ENCODE data around the gene SMC1A.
"Not testable (repeated sequence)": the region's sequence is repeated elsewhere in the genome, so short reads cannot be mapped to it uniquely, and the experiment has no call there.

The SMC1A gene

GRCh38 chrX:53440101-53440500 is 17.6 kb upstream of the SMC1A start:
- Mint-ChIP-seq H3K9me3 (no peaks in the 10 kb centered on the region), H3K27ac (ENCODE audit: low read depth) (no peak overlapping the region), H3K36me3 (ENCODE audit: insufficient read depth) (no peaks in the 10 kb centered on the region), H3K27me3 (peaks cover 9% of the 10 kb centered on the region), H3K4me1 (peaks cover 6% of the 10 kb centered on the region), H3K4me3 (peak overlapping the region; percentile 44)
- no peak for ATAC-seq (replicated peaks; ENCODE audit: extremely low read depth, poor library complexity, severe bottlenecking)
- DNase-seq (ENCODE audit: low spot score in 2 of 2), result no peak

DNA sequence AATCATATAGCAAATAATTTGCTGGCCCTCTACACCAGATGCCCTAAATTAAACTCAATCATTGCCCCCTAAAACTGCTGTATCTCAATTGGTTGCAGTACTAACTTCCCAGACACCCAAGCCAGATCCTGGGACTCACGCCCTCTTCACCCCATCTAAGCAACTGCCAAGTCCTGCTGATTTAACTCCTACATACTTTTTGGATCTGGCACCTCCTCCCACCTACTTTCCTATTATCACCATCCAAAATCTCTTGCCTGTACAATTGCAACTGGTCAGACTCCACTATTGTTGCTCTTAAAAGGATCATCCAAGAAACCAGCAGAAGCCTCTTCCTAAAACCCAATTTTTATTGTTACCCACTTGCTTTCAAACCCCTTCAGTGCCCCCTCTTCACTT is 16.4 kb upstream of the SMC1A start:
- H3K27me3 Mint-ChIP-seq, result peaks cover 9% of the 10 kb centered on the region
- ATAC-seq (replicated peaks; ENCODE audit: extremely low read depth, poor library complexity, severe bottlenecking) (no peak), DNase-seq (ENCODE audit: low spot score in 2 of 2) (no peak)
- peaks cover under 1% of the 10 kb centered on the region for H3K36me3 Mint-ChIP-seq (ENCODE audit: insufficient read depth)
- no peak overlapping the region for H3K27ac Mint-ChIP-seq (ENCODE audit: low read depth)
- H3K9me3 Mint-ChIP-seq, result no peaks in the 10 kb centered on the region
- H3K4me3 Mint-ChIP-seq, result no peak overlapping the region
- peaks cover 16% of the 10 kb centered on the region for H3K4me1 Mint-ChIP-seq

GRCh38 chrX:53438174-53438831 is 15.8 kb upstream of the SMC1A start:
- ATAC-seq (replicated peaks; ENCODE audit: extremely low read depth, poor library complexity, severe bottlenecking), result no peak
- Mint-ChIP-seq H3K27me3 (peaks cover 9% of the 10 kb centered on the region), H3K27ac (ENCODE audit: low read depth) (no peak overlapping the region), H3K36me3 (ENCODE audit: insufficient read depth) (peaks cover 2% of the 10 kb centered on the region), H3K9me3 (no peaks in the 10 kb centered on the region), H3K4me3 (no peak overlapping the region), H3K4me1 (peaks cover 19% of the 10 kb centered on the region)
- DNase-seq (ENCODE audit: low spot score in 2 of 2), result no peak

- peaks cover 2% of the 10 kb centered on the region for H3K36me3 Mint-ChIP-seq (ENCODE audit: insufficient read depth)
- peaks cover 9% of the 10 kb centered on the region for H3K27me3 Mint-ChIP-seq
- no peaks in the 10 kb centered on the region for H3K9me3 Mint-ChIP-seq
- H3K27ac Mint-ChIP-seq (ENCODE audit: low read depth), result no peak overlapping the region
- DNase-seq (ENCODE audit: low spot score in 2 of 2) (no peak), ATAC-seq (replicated peaks; ENCODE audit: extremely low read depth, poor library complexity, severe bottlenecking) (no peak)
- peaks cover 19% of the 10 kb centered on the region for H3K4me1 Mint-ChIP-seq
- H3K4me3 Mint-ChIP-seq, result no peak overlapping the region
Observed at GRCh38 chrX:53437206-53437605, 14.8 kb upstream of the SMC1A start.

DNA sequence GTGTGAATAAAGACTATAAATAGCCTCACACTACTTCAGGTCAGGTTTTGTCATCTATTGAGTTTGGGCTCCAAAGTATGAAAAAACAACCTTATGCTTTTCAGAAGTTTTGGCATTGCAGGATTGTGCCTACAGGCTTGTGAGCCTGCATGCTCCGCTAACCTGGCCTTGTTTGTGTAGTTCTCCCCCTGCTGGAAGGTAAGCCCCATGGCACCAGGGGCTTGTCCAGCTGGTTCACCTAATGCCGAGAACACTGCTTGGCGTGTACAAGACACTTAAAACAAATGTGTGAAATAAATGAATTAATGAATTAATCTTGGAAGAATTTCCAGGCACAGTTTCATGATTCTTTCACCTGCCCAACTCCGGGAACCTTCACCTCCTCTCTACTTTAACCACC is 13.5 kb upstream of the SMC1A start:
- DNase-seq (ENCODE audit: low spot score in 2 of 2) (peak; percentile 26 to 39), ATAC-seq (replicated peaks; ENCODE audit: extremely low read depth, poor library complexity, severe bottlenecking) (peak; percentile 51)
- Mint-ChIP-seq H3K4me3 (no peak overlapping the region), H3K36me3 (ENCODE audit: insufficient read depth) (peaks cover 5% of the 10 kb centered on the region), H3K4me1 (peaks cover 19% of the 10 kb centered on the region), H3K9me3 (no peaks in the 10 kb centered on the region), H3K27ac (ENCODE audit: low read depth) (no peak overlapping the region), H3K27me3 (peaks cover 9% of the 10 kb centered on the region)

DNA sequence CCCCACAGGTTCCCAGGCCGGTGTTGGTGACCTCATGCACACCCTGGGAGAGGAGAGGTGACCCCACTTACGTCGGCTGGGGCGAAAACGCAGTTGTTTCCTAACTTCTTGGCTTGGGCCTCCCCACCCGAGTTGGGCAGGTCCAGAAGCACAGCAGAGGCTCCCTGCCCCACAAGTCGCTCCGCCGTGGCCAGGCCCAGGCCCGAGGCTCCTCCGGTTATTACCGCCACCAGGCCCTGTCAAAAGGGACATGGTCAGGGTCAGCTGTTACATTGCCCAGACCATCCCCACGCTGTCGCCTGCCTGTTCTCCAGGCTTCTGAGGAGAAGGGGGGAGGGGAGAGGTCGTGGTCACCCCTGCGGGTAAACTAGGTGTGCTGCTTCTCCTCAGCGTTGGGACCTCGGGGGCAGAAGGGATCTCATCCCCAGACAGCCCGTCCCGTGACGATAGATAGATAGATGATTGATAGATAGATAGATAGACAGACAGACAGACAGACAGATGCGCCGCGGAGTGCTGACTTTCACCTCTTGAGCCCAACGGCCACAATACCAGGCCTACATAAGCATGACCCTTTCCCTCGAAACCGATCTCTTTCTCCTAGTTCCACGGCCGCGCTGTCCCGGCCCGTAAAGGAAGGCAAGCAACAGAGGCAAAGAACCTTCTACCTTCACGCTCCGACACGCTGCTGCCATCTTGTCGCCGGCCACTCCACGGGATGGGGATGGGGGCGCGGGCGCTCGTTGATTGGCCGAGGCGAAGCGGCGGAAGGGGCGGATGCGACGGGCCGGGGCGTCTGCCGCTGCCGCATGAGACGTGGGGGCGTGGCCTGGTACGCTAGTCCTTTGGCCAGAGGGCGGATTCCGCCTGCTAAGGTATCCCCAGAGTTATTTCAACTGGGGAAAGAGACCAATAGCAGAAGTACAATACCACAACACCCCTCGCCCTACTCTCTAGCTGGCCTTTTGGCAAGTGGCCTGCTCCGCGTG is 11.5 kb upstream of the SMC1A start, which contains the start of gene HSD17B10:
Gene HSD17B10, minus strand, starts transcription at position 720 of the 989 bp plus-strand sequence. Its CDS starts 25 bp downstream, at position 695.
- H3K4me1 Mint-ChIP-seq, result peaks cover 13% of the 10 kb centered on the region
- DNase-seq (ENCODE audit: low spot score in 2 of 2) (peak; percentile 64 to 65), ATAC-seq (replicated peaks; ENCODE audit: extremely low read depth, poor library complexity, severe bottlenecking) (peak; percentile 97)
- H3K9me3 Mint-ChIP-seq, result no peaks in the 10 kb centered on the region
- H3K27ac Mint-ChIP-seq (ENCODE audit: low read depth), result peak within 1 kb of the TSS; percentile 92
- H3K4me3 Mint-ChIP-seq, result peak within 1 kb of the TSS; percentile 92
- peaks cover 5% of the 10 kb centered on the region for H3K36me3 Mint-ChIP-seq (ENCODE audit: insufficient read depth)
- H3K27me3 Mint-ChIP-seq, result no peaks in the 10 kb centered on the region

DNA sequence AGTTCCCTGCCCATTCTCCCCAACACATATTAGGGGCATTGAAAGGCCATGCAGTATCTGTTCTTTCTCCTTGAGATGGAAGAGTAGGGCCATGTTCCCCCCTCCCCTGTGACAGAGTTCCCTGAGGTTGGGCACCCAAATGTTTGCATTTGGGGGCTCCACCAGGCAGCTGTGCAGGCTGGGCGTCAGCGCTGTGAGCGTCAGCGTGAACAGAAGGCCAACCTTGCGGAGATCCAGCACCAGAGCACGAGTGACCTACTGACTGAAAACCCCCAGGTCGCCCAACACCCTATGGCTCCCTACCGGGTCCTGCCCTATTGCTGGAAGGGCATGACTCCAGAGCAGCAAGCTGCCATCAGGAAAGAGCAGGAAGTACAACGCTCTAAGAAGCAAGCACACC is 7.8 kb upstream of the SMC1A start:
- H3K36me3 Mint-ChIP-seq (ENCODE audit: insufficient read depth), result peaks cover 6% of the 10 kb centered on the region
- H3K27me3 Mint-ChIP-seq, result no peaks in the 10 kb centered on the region
- DNase-seq (ENCODE audit: low spot score in 2 of 2), result no peak
- no peaks in the 10 kb centered on the region for H3K9me3 Mint-ChIP-seq
- ATAC-seq (replicated peaks; ENCODE audit: extremely low read depth, poor library complexity, severe bottlenecking), result no peak
- no peak overlapping the region for H3K27ac Mint-ChIP-seq (ENCODE audit: low read depth)
- no peak overlapping the region for H3K4me3 Mint-ChIP-seq
- peaks cover 13% of the 10 kb centered on the region for H3K4me1 Mint-ChIP-seq

DNA sequence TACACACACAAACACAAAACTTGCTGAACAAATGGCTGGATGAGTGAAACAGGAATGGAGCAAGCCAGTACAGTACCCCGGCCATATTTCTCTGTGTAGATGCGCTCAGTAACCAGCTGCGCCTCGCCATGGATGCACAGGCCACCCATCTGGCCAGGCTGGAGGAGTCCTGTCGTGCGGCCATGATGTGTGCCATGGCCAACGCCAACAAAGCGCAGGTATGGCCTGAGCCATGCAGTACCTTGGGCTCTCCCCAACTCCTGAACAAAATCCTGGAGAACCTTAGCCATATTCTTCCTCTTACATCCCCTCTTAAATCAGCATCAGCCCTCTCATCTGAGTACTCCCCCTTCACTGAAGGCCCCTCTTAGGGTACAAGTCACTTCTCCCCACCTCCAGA is 7.3 kb upstream of the SMC1A start:
- ATAC-seq (replicated peaks; ENCODE audit: extremely low read depth, poor library complexity, severe bottlenecking), result no peak
- Mint-ChIP-seq H3K36me3 (ENCODE audit: insufficient read depth) (peaks cover 6% of the 10 kb centered on the region), H3K27me3 (no peaks in the 10 kb centered on the region), H3K27ac (ENCODE audit: low read depth) (no peak overlapping the region), H3K9me3 (no peaks in the 10 kb centered on the region), H3K4me3 (no peak overlapping the region), H3K4me1 (peaks cover 12% of the 10 kb centered on the region)
- no peak for DNase-seq (ENCODE audit: low spot score in 2 of 2)

- Mint-ChIP-seq H3K4me3 (peak within 1 kb of the TSS; percentile 92), H3K36me3 (ENCODE audit: insufficient read depth) (peaks cover 15% of the 10 kb centered on the region), H3K4me1 (peaks cover 26% of the 10 kb centered on the region), H3K27ac (ENCODE audit: low read depth) (peak within 1 kb of the TSS; percentile 100), H3K9me3 (no peaks in the 10 kb centered on the region), H3K27me3 (no peaks in the 10 kb centered on the region)
- ATAC-seq (replicated peaks; ENCODE audit: extremely low read depth, poor library complexity, severe bottlenecking) (no peak), DNase-seq (ENCODE audit: low spot score in 2 of 2) (peak in 1 of 2 donors; percentile 13)
Observed at GRCh38 chrX:53422861-53423306, 430 bp upstream of the SMC1A start, which contains the start of gene RIBC1. Gene RIBC1 (plus strand): TSS chrX:53422873. CDS start chrX:53426277, 3,404 bp downstream.

DNA sequence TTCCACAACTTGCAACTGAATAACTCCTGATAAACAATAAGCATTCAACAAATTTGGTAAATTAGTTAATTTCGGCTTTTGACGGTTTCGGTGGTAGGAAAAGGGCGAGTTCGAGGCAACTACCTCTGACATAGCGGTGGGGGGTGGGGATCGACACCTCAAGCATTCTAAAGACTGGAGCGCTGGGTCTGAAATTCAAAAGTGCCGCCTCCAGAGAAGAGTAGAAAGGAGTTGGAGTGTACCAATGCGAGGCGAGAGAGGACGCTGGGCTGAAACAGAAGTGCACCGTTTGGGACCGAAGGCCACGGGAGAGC is 725 bp downstream of the SMC1A start:
- Mint-ChIP-seq H3K4me1 (peaks cover 31% of the 10 kb centered on the region), H3K4me3 (peak overlapping the region; percentile 92), H3K36me3 (ENCODE audit: insufficient read depth) (peaks cover 21% of the 10 kb centered on the region), H3K9me3 (no peaks in the 10 kb centered on the region), H3K27me3 (no peaks in the 10 kb centered on the region), H3K27ac (ENCODE audit: low read depth) (peak overlapping the region; percentile 100)
- ATAC-seq (replicated peaks; ENCODE audit: extremely low read depth, poor library complexity, severe bottlenecking), result peak; percentile 38
- no peak for DNase-seq (ENCODE audit: low spot score in 2 of 2)

DNA sequence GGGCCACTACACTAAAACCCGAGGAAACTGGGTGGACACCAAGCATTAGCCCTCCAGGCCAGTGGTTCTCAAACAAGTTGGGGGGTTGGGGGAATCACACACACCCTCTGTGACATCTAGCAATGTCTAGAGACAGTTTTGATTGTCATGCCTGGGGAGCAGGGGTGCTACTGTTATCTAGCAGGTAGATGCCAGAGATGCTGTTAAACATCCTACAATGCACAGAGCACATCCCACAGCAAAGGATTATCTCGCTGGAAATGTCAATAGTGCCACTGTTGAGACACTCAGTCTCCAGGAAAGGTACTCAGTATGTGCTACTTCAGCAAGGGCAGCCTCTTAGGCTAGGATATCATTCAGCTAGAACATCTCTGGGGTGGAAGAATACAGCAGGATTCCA is 1.3 kb downstream of the SMC1A start:
- Mint-ChIP-seq H3K27me3 (no peaks in the 10 kb centered on the region), H3K36me3 (ENCODE audit: insufficient read depth) (peaks cover 23% of the 10 kb centered on the region), H3K9me3 (no peaks in the 10 kb centered on the region), H3K4me3 (peak overlapping the region; percentile 92), H3K27ac (ENCODE audit: low read depth) (peak overlapping the region; percentile 100), H3K4me1 (peaks cover 31% of the 10 kb centered on the region)
- ATAC-seq (replicated peaks; ENCODE audit: extremely low read depth, poor library complexity, severe bottlenecking) (no peak), DNase-seq (ENCODE audit: low spot score in 2 of 2) (no peak)

- not testable (repeated sequence) for H3K27me3 Mint-ChIP-seq
Observed at GRCh38 chrX:53420351-53420750, 2.1 kb downstream of the SMC1A start.

More at GRCh38 chrX:53420351-53420750, 2.1 kb downstream of the SMC1A start:
- ATAC-seq (replicated peaks; ENCODE audit: extremely low read depth, poor library complexity, severe bottlenecking); DNase-seq (ENCODE audit: low spot score in 2 of 2); H3K9me3 Mint-ChIP-seq; H3K27ac Mint-ChIP-seq (ENCODE audit: low read depth): not testable (repeated sequence)
- peaks cover 22% of the 10 kb centered on the region for H3K36me3 Mint-ChIP-seq (ENCODE audit: insufficient read depth)
- peaks cover 31% of the 10 kb centered on the region for H3K4me1 Mint-ChIP-seq
- H3K4me3 Mint-ChIP-seq, result peak overlapping the region; percentile 31

Data from central memory CD8-positive, alpha-beta T cell (primary cell).